H1 (cell line): ENCODE data around the gene SCGB2A2. TPM values are rescaled to one million over a fixed set of nuclear protein-coding genes. Genes with fewer than 3 reads are reported as not detected.

Experiments used
- CTCF ChIA-PET: fragments of 300-600 bp; sonication (Branson Sonifier 250); formaldehyde crosslinking; loops from one replicate; lab custom pipeline; 2021; ENCODE audit not compliant: partially characterized antibody; lab: Charles Lee
- POLR2A ChIA-PET: fragments of 300-600 bp; sonication (Branson Sonifier 250); formaldehyde crosslinking; loops from one replicate; lab custom pipeline; 2021; ENCODE audit warnings: inconsistent platforms; ENCODE audit not compliant: partially characterized antibody; lab: Charles Lee
- DNase-seq, 2 experiments: peaks; one replicate each; pipeline versions ENCODE4 v3.0.0 to v3.0.0-alpha.2; 2010 to 2022; ENCODE audit warnings: low spot score in 2 of 2, low read depth in 1 of 2, mixed read lengths in 1 of 2
- FAIRE-seq: peaks from 2 replicates; lab custom pipeline; 2011; peaks lifted over from hg19 to GRCh38; lab: Jason Lieb, UNC
- H2AFZ ChIP-seq: 2 replicates; pipeline ENCODE4 v1.8.1; 2012; ENCODE audit warnings: low read length, inconsistent platforms
- H2AK5ac ChIP-seq: 2 replicates; pipeline ENCODE4 v1.6.1; 2013; ENCODE audit warnings: low read depth, low read length
- H2BK120ac ChIP-seq: replicated peaks from 2 replicates; pipeline ENCODE3; 2013; ENCODE audit warnings: low read depth, low read length, inconsistent platforms
- H2BK12ac ChIP-seq: 2 replicates; pipeline ENCODE4 v1.6.1; 2013; ENCODE audit warnings: low read depth, low read length
- H2BK15ac ChIP-seq: 2 replicates; pipeline ENCODE4 v1.6.1; 2013; ENCODE audit warnings: low read length
- H2BK20ac ChIP-seq: 2 replicates; pipeline ENCODE4 v1.6.1; 2013; ENCODE audit warnings: low read length
- H2BK5ac ChIP-seq: 2 replicates; pipeline ENCODE4 v1.6.1; 2013; ENCODE audit warnings: low read depth, low read length
- H3K14ac ChIP-seq: 2 replicates; pipeline ENCODE4 v1.6.1; 2013; ENCODE audit warnings: inconsistent platforms; ENCODE audit not compliant: insufficient read length
- H3K18ac ChIP-seq: 2 replicates; pipeline ENCODE4 v1.6.1; 2013; ENCODE audit warnings: low read length; ENCODE audit errors: extremely low read depth
- H3K23ac ChIP-seq: 2 replicates; pipeline ENCODE4 v1.6.1; 2013; ENCODE audit warnings: inconsistent platforms; ENCODE audit not compliant: insufficient read length
- H3K23me2 ChIP-seq: 2 replicates; pipeline ENCODE4 v1.6.1; 2013; ENCODE audit warnings: low read depth, low read length
- H3K27ac ChIP-seq: 2 replicates; pipeline ENCODE4 v1.6.1; 2011; ENCODE audit warnings: low read depth, low read length, inconsistent platforms
- H3K27me3 ChIP-seq, 4 experiments: replicated peaks in 1 of 4; 1 replicate in 1 of 4; 2 replicates in 3 of 4; pipeline versions ENCODE4 v1.6.1 to v1.8.1; 2011 to 2013; ENCODE audit warnings: low read length in 3 of 4, mild to moderate bottlenecking in 3 of 4, inconsistent platforms in 2 of 4, mixed read lengths in 2 of 4, moderate library complexity in 1 of 4; ENCODE audit not compliant: control insufficient read depth in 3 of 4, insufficient read depth in 3 of 4; ENCODE audit errors: extremely low read depth in 1 of 4
- H3K36me3 ChIP-seq, 4 experiments: 2 replicates each; pipeline versions ENCODE4 v1.6.1 to v1.8.1; 2011 to 2013; ENCODE audit warnings: mild to moderate bottlenecking in 4 of 4, low read length in 3 of 4, moderate library complexity in 2 of 4, control low read depth in 1 of 4, inconsistent platforms in 1 of 4; ENCODE audit not compliant: insufficient read depth in 4 of 4, control insufficient read depth in 2 of 4
- H3K4ac ChIP-seq: replicated peaks from 2 replicates; pipeline ENCODE3; 2013; ENCODE audit warnings: low read length, low read depth, mixed read lengths, inconsistent platforms; ENCODE audit not compliant: insufficient read length
- H3K4me1 ChIP-seq, 4 experiments: replicated peaks in 1 of 4; 1 replicate in 1 of 4; 2 replicates in 3 of 4; pipeline versions ENCODE4 v1.6.1 to v1.8.1; 2011 to 2013; ENCODE audit warnings: low read length in 3 of 4, inconsistent platforms in 2 of 4, mixed read lengths in 1 of 4; ENCODE audit not compliant: insufficient read depth in 4 of 4, control insufficient read depth in 3 of 4
- H3K4me2 ChIP-seq, 2 experiments: 2 replicates each; pipeline versions ENCODE4 v1.6.1 to v1.8.1; 2011 to 2013; ENCODE audit warnings: low read depth in 2 of 2, low read length in 2 of 2, control low read depth in 1 of 2, inconsistent platforms in 1 of 2, mild to moderate bottlenecking in 1 of 2; ENCODE audit not compliant: insufficient read depth in 1 of 2
- H3K4me3 ChIP-seq, 4 experiments: fragments of 200-600, 300-600 bp in 1 of 4; sonication (generic), shearing (Covaris generic), sonication (Bioruptor Twin) in 1 of 4; 2 replicates each; pipeline versions ENCODE4 v1.5.1 to v1.8.1; 2011 to 2016; ENCODE audit warnings: low read length in 4 of 4, low read depth in 3 of 4, control low read depth in 2 of 4, inconsistent platforms in 2 of 4, mild to moderate bottlenecking in 2 of 4, mixed read lengths in 1 of 4, moderate library complexity in 1 of 4; ENCODE audit not compliant: insufficient read depth in 2 of 4; ENCODE audit errors: extremely low read depth in 1 of 4
- H3K56ac ChIP-seq: replicated peaks from 2 replicates; pipeline ENCODE3; 2013; ENCODE audit warnings: low read depth, mild to moderate bottlenecking, mixed read lengths, low read length, inconsistent platforms; ENCODE audit not compliant: insufficient read length
- H3K79me1 ChIP-seq: 2 replicates; pipeline ENCODE4 v1.6.1; 2013; ENCODE audit warnings: low read depth, low read length, control low read depth
- H3K79me2 ChIP-seq, 2 experiments: 2 replicates each; pipeline versions ENCODE4 v1.6.1 to v1.8.1; 2012 to 2013; ENCODE audit warnings: low read length in 2 of 2, mild to moderate bottlenecking in 2 of 2, inconsistent platforms in 1 of 2; ENCODE audit not compliant: insufficient read depth in 2 of 2, control insufficient read depth in 1 of 2
- H3K9ac ChIP-seq, 4 experiments: replicated peaks in 1 of 4; 1 replicate in 1 of 4; 2 replicates in 3 of 4; pipeline versions ENCODE4 v1.6.1 to v1.8.1; 2011 to 2013; ENCODE audit warnings: low read depth in 3 of 4, low read length in 3 of 4, control low read depth in 2 of 4, mild to moderate bottlenecking in 2 of 4, moderate library complexity in 2 of 4, inconsistent platforms in 1 of 4; ENCODE audit errors: extremely low read depth in 1 of 4
- H3K9me3 ChIP-seq, 2 experiments: 2 replicates each; pipeline versions ENCODE4 v1.6.1 to v1.8.1; 2012 to 2013; ENCODE audit warnings: mild to moderate bottlenecking in 2 of 2, moderate library complexity in 2 of 2, control low read depth in 1 of 2, inconsistent platforms in 1 of 2, low read depth in 1 of 2, low read length in 1 of 2, mixed read lengths in 1 of 2; ENCODE audit not compliant: insufficient read depth in 2 of 2
- H4K20me1 ChIP-seq, 2 experiments: replicated peaks in 1 of 2; 2 replicates each; pipeline versions ENCODE3 to v1.8.1; 2011 to 2013; ENCODE audit warnings: inconsistent platforms in 2 of 2, low read length in 2 of 2, mild to moderate bottlenecking in 1 of 2; ENCODE audit not compliant: insufficient read depth in 2 of 2, control insufficient read depth in 1 of 2
- H4K5ac ChIP-seq: 2 replicates; pipeline ENCODE4 v1.6.1; 2013; ENCODE audit warnings: low read length, low read depth, mixed read lengths, inconsistent platforms; ENCODE audit not compliant: insufficient read length
- H4K8ac ChIP-seq: 2 replicates; pipeline ENCODE4 v1.8.0; 2013; ENCODE audit warnings: mild to moderate bottlenecking, moderate library complexity, low read length, inconsistent platforms; ENCODE audit not compliant: insufficient read depth; ENCODE audit errors: extremely low read depth
- H4K91ac ChIP-seq: replicated peaks from 2 replicates; pipeline ENCODE3; 2013; ENCODE audit warnings: low read length, mixed read lengths, inconsistent platforms; ENCODE audit not compliant: insufficient read length
- E2F6 ChIP-seq: IDR thresholded peaks from 2 replicates; pipeline ENCODE4 v1.6.1; 2012; ENCODE audit warnings: inconsistent platforms
- EP300 ChIP-seq, 2 experiments: IDR thresholded peaks; 1 replicate in 1 of 2; 2 replicates in 1 of 2; pipeline ENCODE4 v1.6.1; 2011 to 2012; ENCODE audit warnings: low read depth in 2 of 2, low read length in 2 of 2, mild to moderate bottlenecking in 2 of 2, borderline replicate concordance in 1 of 2, inconsistent platforms in 1 of 2, moderate library complexity in 1 of 2
- JUND ChIP-seq: IDR thresholded peaks from 2 replicates; pipeline ENCODE4 v1.6.1; 2011; ENCODE audit warnings: mild to moderate bottlenecking, improper control_type of control experiment, low read length
- TAF1 ChIP-seq: IDR thresholded peaks from 2 replicates; pipeline ENCODE4 v1.6.1; 2011; ENCODE audit warnings: mild to moderate bottlenecking, low read depth, low read length
- ZNF274 ChIP-seq: IDR thresholded peaks from 2 replicates; pipeline ENCODE4 v1.7.0; 2012; ENCODE audit warnings: low read length, borderline replicate concordance; ENCODE audit errors: extremely low read depth
- WGBS, 2 experiments: shearing (Covaris generic) in 1 of 2; methylation state at CpG; one replicate each; pipeline versions ENCODE4 v1.1.6 to v1.1.7; 2013 to 2015; ENCODE audit warnings: low lambda C conversion rate in 2 of 2, mixed read lengths in 2 of 2, inconsistent platforms in 1 of 2, low coverage in 1 of 2, missing lambda C conversion rate in 1 of 2; ENCODE audit not compliant: insufficient replicate concordance in 2 of 2, insufficient coverage in 1 of 2, insufficient read length in 1 of 2; ENCODE audit errors: extremely low coverage in 1 of 2, missing lambda C conversion rate in 1 of 2; 5-methylcytosine and 5-hydroxymethylcytosine counted together
- polyA plus RNA-seq, 7 experiments: library from polyadenylated mRNA; depleted of rRNA in 3 of 7; stranded (reverse) in 5 of 7; unstranded in 2 of 7; fragments of >200 nt in 5 of 7; fragments of 200-250 nt in 2 of 7; gene quantifications; 1 replicate in 5 of 7; 2 replicates in 1 of 7; 4 replicates in 1 of 7; pipeline versions ENCODE4 v1.2.1 to v1.2.3, GENCODE V29; 2011 to 2013; ENCODE audit warnings: missing spikeins in 2 of 7, mixed read lengths in 2 of 7
- total RNA-seq: library from RNA; stranded (reverse); fragmentation: NEBNext Ultra II Directional; extraction: Animal tissue kit (Norgen Biotek cat#: 25700); gene quantifications from 2 replicates; pipeline ENCODE4 v1.2.1, GENCODE V29; 2021

Gene SCGB2A2
- total and polyA plus RNA-seq, 2 of the 8 experiments (the other 6 are each of a cell fraction or from before 2014, with no cell fraction given) = not detected

GRCh38 chr11:62322524-62322923, 52.6 kb downstream of the SCGB2A2 start:
- CTCF ChIA-PET = interaction anchor here (0.5 to 4.2 kb wide), 29 partner anchors 10 to 325 kb away, joined by 3 to 27 read pairs (median 4); no protein-coding TSS in a partner anchor
- Histone ChIP-seq H3K23ac (no peak overlapping the region), H3K14ac (no peak overlapping the region), H2BK5ac (no peak overlapping the region), H2AFZ (no peak overlapping the region), H3K79me2 (no peaks in the 10 kb centered on the region), H4K91ac (no peak overlapping the region), H3K27me3 (0 out of 7 replicates have a peak, but pooled peaks cover 0 to 2% (median 0%) of the 10 kb centered on the region in 4 experiments), H3K4me1 (no peaks in the 10 kb centered on the region), H3K79me1 (no peaks in the 10 kb centered on the region), H3K9ac (no peak overlapping the region), H3K23me2 (no peaks in the 10 kb centered on the region), H3K4me2 (no peak overlapping the region), H4K8ac (no peak overlapping the region), H2BK12ac (no peak overlapping the region), H2AK5ac (no peak overlapping the region), H3K4ac (no peak overlapping the region), H2BK120ac (no peak overlapping the region), H2BK15ac (no peak overlapping the region), H4K5ac (no peak overlapping the region), H2BK20ac (no peak overlapping the region), H3K56ac (no peak overlapping the region), H3K27ac (no peak overlapping the region), H3K4me3 (no peak overlapping the region), H3K9me3 (no peaks in the 10 kb centered on the region), H3K36me3 (no peaks in the 10 kb centered on the region), H4K20me1 (no peaks in the 10 kb centered on the region), H3K18ac (no peak overlapping the region)
- FAIRE-seq = no peak
- no peak for TF ChIP-seq TAF1
- no peak for TF ChIP-seq ZNF274
- TF ChIP-seq E2F6 = no peak
- TF ChIP-seq EP300 (IDR thresholded peaks at IDR 0.05; ENCODE audit: borderline replicate concordance in 1 of 2, low read depth in 2 of 2, low read length in 2 of 2) = no peak
- no peak for TF ChIP-seq JUND
- 90% methylated on average over 2 of the region's 2 CpGs; no CpG with 5 or more reads in 1 of the 2 experiments for WGBS, 2 experiments
- no peak for DNase-seq
- POLR2A ChIA-PET = interaction anchor here (0.6 kb wide), 1 partner anchor 18 kb away, joined by 3 read pairs; no protein-coding TSS in a partner anchor
